Fibroblast of lung (primary cell): Measurements from ENCODE around the gene ARHGAP10.

Source experiments
- EZH2 ChIP-seq: IDR thresholded peaks from 2 replicates; pipeline ENCODE4 v1.5.1; 2012; ENCODE audit warnings: low read length, control low read depth, mild to moderate bottlenecking; ENCODE audit errors: missing control alignments
- TF ChIP-seq, protein P1 (sequence below), 2 donors: IDR thresholded peaks in 1 of 2; conservative IDR thresholded peaks in 1 of 2; 1 replicate in 1 of 2; 2 replicates in 1 of 2; pipeline ENCODE4 v1.5.1; 2011 to 2012; ENCODE audit warnings: low read length in 2 of 2, control low read depth in 1 of 2, inconsistent platforms in 1 of 2, low read depth in 1 of 2, mild to moderate bottlenecking in 1 of 2

DNA sequence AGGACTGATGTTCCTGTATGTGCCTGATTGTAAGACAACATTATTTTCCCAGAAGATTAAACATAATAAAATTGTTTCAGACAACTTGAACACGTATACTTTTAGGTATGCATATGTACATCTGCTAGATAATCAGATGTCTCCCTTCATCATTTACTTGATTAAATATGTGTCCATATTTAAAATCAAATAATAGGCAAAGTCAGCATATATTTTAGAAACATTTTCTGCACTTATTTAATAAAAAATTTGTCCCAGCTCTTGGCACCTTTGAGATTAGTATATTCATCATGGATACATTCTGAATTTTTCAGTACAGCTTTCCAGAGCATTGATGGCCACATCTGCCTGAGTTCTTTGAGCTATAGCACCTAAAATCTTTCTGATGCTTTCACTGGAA lies 106.0 kb downstream of the ARHGAP10 start:
- TF ChIP-seq, protein P1, sequence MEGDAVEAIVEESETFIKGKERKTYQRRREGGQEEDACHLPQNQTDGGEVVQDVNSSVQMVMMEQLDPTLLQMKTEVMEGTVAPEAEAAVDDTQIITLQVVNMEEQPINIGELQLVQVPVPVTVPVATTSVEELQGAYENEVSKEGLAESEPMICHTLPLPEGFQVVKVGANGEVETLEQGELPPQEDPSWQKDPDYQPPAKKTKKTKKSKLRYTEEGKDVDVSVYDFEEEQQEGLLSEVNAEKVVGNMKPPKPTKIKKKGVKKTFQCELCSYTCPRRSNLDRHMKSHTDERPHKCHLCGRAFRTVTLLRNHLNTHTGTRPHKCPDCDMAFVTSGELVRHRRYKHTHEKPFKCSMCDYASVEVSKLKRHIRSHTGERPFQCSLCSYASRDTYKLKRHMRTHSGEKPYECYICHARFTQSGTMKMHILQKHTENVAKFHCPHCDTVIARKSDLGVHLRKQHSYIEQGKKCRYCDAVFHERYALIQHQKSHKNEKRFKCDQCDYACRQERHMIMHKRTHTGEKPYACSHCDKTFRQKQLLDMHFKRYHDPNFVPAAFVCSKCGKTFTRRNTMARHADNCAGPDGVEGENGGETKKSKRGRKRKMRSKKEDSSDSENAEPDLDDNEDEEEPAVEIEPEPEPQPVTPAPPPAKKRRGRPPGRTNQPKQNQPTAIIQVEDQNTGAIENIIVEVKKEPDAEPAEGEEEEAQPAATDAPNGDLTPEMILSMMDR (conservative IDR thresholded peaks at IDR 0.05 in 1 of 2, IDR thresholded peaks at IDR 0.05 in 1 of 2; ENCODE audit: low read depth in 1 of 2, low read length in 2 of 2), result no peak
- no peak for TF ChIP-seq EZH2
